Type B pancreatic cell (in vitro differentiated cells): ENCODE measurements around the gene CYBB. TPM values are rescaled to one million over a fixed set of nuclear protein-coding genes. Genes with fewer than 3 reads are reported as not detected.
A peak's percentile ranks its signal among the peaks of the same experiment; 100 is the strongest.

Source experiments
- DNase-seq: peaks from one replicate; pipeline ENCODE4 v3.0.0; 2021; ENCODE audit warnings: mixed read lengths; ENCODE audit not compliant: unreplicated experiment; ENCODE audit errors: extremely low spot score
- H3K27ac Mint-ChIP-seq: 2 replicates; pipeline ENCODE4 v1.8.0; 2021; ENCODE audit warnings: mild to moderate bottlenecking, mixed read lengths
- H3K27me3 Mint-ChIP-seq: 2 replicates; pipeline ENCODE4 v1.8.0; 2021; ENCODE audit warnings: mixed read lengths
- H3K36me3 Mint-ChIP-seq: 2 replicates; pipeline ENCODE4 v1.8.0; 2021; ENCODE audit warnings: mixed read lengths
- H3K4me1 Mint-ChIP-seq: one replicate; pipeline ENCODE4 v1.8.0; 2021; ENCODE audit warnings: mixed read lengths; ENCODE audit not compliant: unreplicated experiment
- H3K4me3 Mint-ChIP-seq: 2 replicates; pipeline ENCODE4 v1.8.0; 2021; ENCODE audit warnings: mild to moderate bottlenecking, mixed read lengths
- H3K9me3 Mint-ChIP-seq: 2 replicates; pipeline ENCODE4 v1.8.0; 2021; ENCODE audit warnings: mixed read lengths
- long read RNA-seq: library from polyadenylated mRNA; unstranded; transcript quantifications from one replicate; pipeline ENCODE4 v2.0.0, GENCODE V29; 2020
- total RNA-seq: library from RNA; stranded (reverse); gene quantifications from 2 replicates; pipeline ENCODE4 v1.2.1, GENCODE V29; 2021; ENCODE audit warnings: low replicate concordance
- TF ChIP-seq, protein P1 (sequence below): fragments of 200-600 bp; sonication (generic); conservative IDR thresholded peaks from 2 replicates; pipeline ENCODE4 v1.5.0; 2021; ENCODE audit warnings: antibody characterized with exemption, mild to moderate bottlenecking

The CYBB gene
- 0.17 TPM in 2 replicates for total RNA-seq
- long read RNA-seq: 0 reads

DNA sequence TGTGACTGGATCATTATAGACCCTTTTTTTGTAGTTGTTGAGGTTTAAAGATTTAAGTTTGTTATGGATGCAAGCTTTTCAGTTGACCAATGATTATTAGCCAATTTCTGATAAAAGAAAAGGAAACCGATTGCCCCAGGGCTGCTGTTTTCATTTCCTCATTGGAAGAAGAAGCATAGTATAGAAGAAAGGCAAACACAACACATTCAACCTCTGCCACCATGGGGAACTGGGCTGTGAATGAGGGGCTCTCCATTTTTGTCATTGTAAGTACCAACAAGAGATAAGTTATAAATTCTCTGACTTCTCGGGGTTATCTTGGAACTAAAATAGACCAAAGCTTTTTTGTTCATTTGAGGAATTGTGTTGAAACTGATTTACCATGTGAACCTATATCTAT is at the start of gene CYBB:
Gene CYBB, plus strand, starts transcription at position 203 of the 400 bp plus-strand sequence. Its CDS starts 19 bp downstream, at position 222.
- no peak for DNase-seq
- Mint-ChIP-seq H3K4me3 (no peak within 1 kb of the TSS), H3K27ac (no peak within 1 kb of the TSS), H3K27me3 (no peaks in the 10 kb centered on the region), H3K4me1 (no peaks in the 10 kb centered on the region), H3K36me3 (no peaks in the 10 kb centered on the region), H3K9me3 (no peaks in the 10 kb centered on the region)
- TF ChIP-seq, protein P1, sequence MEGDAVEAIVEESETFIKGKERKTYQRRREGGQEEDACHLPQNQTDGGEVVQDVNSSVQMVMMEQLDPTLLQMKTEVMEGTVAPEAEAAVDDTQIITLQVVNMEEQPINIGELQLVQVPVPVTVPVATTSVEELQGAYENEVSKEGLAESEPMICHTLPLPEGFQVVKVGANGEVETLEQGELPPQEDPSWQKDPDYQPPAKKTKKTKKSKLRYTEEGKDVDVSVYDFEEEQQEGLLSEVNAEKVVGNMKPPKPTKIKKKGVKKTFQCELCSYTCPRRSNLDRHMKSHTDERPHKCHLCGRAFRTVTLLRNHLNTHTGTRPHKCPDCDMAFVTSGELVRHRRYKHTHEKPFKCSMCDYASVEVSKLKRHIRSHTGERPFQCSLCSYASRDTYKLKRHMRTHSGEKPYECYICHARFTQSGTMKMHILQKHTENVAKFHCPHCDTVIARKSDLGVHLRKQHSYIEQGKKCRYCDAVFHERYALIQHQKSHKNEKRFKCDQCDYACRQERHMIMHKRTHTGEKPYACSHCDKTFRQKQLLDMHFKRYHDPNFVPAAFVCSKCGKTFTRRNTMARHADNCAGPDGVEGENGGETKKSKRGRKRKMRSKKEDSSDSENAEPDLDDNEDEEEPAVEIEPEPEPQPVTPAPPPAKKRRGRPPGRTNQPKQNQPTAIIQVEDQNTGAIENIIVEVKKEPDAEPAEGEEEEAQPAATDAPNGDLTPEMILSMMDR: no peak

- Mint-ChIP-seq H3K27ac (no peak overlapping the region), H3K36me3 (no peaks in the 10 kb centered on the region), H3K27me3 (no peaks in the 10 kb centered on the region), H3K4me3 (no peak overlapping the region), H3K9me3 (no peaks in the 10 kb centered on the region), H3K4me1 (no peaks in the 10 kb centered on the region)
- peak; percentile 69 for DNase-seq
- TF ChIP-seq, protein P1: peak; percentile 82
These were observed 34.5 kb upstream of the CYBB start for GRCh38 chrX:37745354-37745753.

DNA sequence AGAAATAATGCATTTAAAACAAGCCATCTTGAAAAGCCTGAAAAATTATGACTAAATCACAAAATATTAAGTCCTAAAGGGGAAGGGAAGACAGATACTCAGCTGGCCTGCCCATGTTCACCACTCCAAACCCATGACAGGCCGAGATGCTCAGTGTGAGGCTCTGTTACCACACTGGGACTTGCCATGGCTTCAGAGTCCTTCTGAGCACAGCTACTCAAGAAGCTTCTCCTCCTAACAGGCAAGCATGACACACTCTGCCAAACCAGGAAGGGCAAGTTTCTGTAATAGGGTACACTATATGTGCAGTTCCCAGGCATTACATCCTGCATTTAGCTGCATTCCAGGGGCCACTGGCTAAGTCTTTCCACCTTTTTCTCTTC is 34.0 kb upstream of the CYBB start:
- Mint-ChIP-seq H3K36me3 (no peaks in the 10 kb centered on the region), H3K9me3 (no peaks in the 10 kb centered on the region), H3K4me1 (no peaks in the 10 kb centered on the region), H3K4me3 (no peak overlapping the region), H3K27me3 (no peaks in the 10 kb centered on the region), H3K27ac (no peak overlapping the region)
- DNase-seq: no peak
- TF ChIP-seq, protein P1: no peak

- Mint-ChIP-seq H3K9me3 (no peaks in the 10 kb centered on the region), H3K36me3 (no peaks in the 10 kb centered on the region), H3K27me3 (no peaks in the 10 kb centered on the region), H3K4me1 (no peaks in the 10 kb centered on the region), H3K27ac (no peak overlapping the region), H3K4me3 (no peak overlapping the region)
- TF ChIP-seq, protein P1: no peak
- no peak for DNase-seq
These were observed 33.5 kb upstream of the CYBB start for GRCh38 chrX:37746218-37746941.

GRCh38 chrX:37746951-37747350 is 32.9 kb upstream of the CYBB start:
- Mint-ChIP-seq H3K27me3 (no peaks in the 10 kb centered on the region), H3K4me1 (no peaks in the 10 kb centered on the region), H3K4me3 (no peak overlapping the region), H3K36me3 (no peaks in the 10 kb centered on the region), H3K27ac (no peak overlapping the region), H3K9me3 (no peaks in the 10 kb centered on the region)
- TF ChIP-seq, protein P1: no peak
- no peak for DNase-seq
